Panc1 (cell line): ENCODE measurements around the gene PEX10. TPM values are rescaled to one million over a fixed set of nuclear protein-coding genes. Genes with fewer than 3 reads are reported as not detected.

ENCODE experiments used
- ATAC-seq: fragments of 200-7000 bp; cut with Tn5 transposase; 2 replicates; pipeline ENCODE4 v1.9.1; 2020; ENCODE audit warnings: mild to moderate bottlenecking, moderate library complexity
- BruUV-seq: library from RNA; stranded (reverse); fragments of 400-500 nt; replicated peaks from 2 replicates; lab custom pipeline; 2021; lab: Mats Ljungman, UMichigan
- CTCF ChIA-PET: fragments of 300-600 bp; sonication (Branson Sonifier 250); formaldehyde crosslinking; loops from one replicate; lab custom pipeline; 2022; ENCODE audit warnings: antibody characterized with exemption; lab: Charles Lee
- POLR2A ChIA-PET: fragments of 300-600 bp; sonication (Branson Sonifier 250); formaldehyde crosslinking; loops from one replicate; lab custom pipeline; 2022; ENCODE audit warnings: antibody characterized with exemption; lab: Charles Lee
- DNase-seq: peaks from one replicate; pipeline ENCODE4 v3.0.0-alpha.2; 2010; ENCODE audit warnings: low read depth, low spot score
- H3K27ac ChIP-seq: 2 replicates; pipeline ENCODE4 v1.5.1; 2011; ENCODE audit warnings: mild to moderate bottlenecking, low read length, inconsistent platforms
- H3K27me3 ChIP-seq: fragments of 200-500 bp; sonication (Bioruptor generic); 2 replicates; pipeline ENCODE4 v1.6.0; 2014; ENCODE audit warnings: low read length, inconsistent platforms; ENCODE audit not compliant: control insufficient read depth, insufficient read depth
- H3K36me3 ChIP-seq: fragments of 200-500 bp; sonication (Bioruptor generic); 2 replicates; pipeline ENCODE4 v1.5.1; 2014; ENCODE audit warnings: inconsistent platforms, mild to moderate bottlenecking, low read length, moderate library complexity; ENCODE audit not compliant: control insufficient read depth, insufficient read depth
- H3K4me1 ChIP-seq: 2 replicates; pipeline ENCODE4 v1.5.1; 2011; ENCODE audit warnings: inconsistent platforms, mild to moderate bottlenecking, low read length, moderate library complexity; ENCODE audit not compliant: control insufficient read depth, insufficient read depth
- H3K4me3 ChIP-seq, 2 experiments: 2 replicates each; pipeline ENCODE4 v1.5.1; 2011 to 2012; ENCODE audit warnings: low read depth in 2 of 2, low read length in 2 of 2, mild to moderate bottlenecking in 2 of 2, inconsistent platforms in 1 of 2, moderate library complexity in 1 of 2
- H3K9me3 ChIP-seq: fragments of 200-500 bp; sonication (Bioruptor generic); 2 replicates; pipeline ENCODE4 v1.5.1; 2014; ENCODE audit warnings: low read depth, mild to moderate bottlenecking, inconsistent platforms, low read length, moderate library complexity; ENCODE audit not compliant: control insufficient read depth, insufficient read depth
- POLR2AphosphoS5 ChIP-seq: IDR thresholded peaks from 2 replicates; pipeline ENCODE4 v1.6.1; 2012; ENCODE audit warnings: mild to moderate bottlenecking, low read depth, low read length, moderate library complexity
- SIN3A ChIP-seq: IDR thresholded peaks from 2 replicates; pipeline ENCODE4 v1.6.1; 2012; ENCODE audit warnings: low read depth, mild to moderate bottlenecking, low read length, moderate library complexity, borderline replicate concordance; ENCODE audit not compliant: insufficient read depth
- TCF7L2 ChIP-seq: IDR thresholded peaks from 2 replicates; pipeline ENCODE4 v1.6.1; 2011; ENCODE audit warnings: mild to moderate bottlenecking, low read depth, low read length, inconsistent platforms
- in situ Hi-C: cut with HindIII; loops from 2 replicates; pipeline ENCODE4 v1.10.0; 2016; ENCODE audit warnings: low sequenced_read_pairs, low pct_unique_long_range_greater_than_20kb
- intact Hi-C: fragments of 100-400 bp; cut with micrococcal nuclease; formaldehyde crosslinking; loops from one replicate; pipeline ENCODE4 v1.10.0; 2022; ENCODE audit not compliant: unreplicated experiment
- total RNA-seq: library from RNA; stranded (reverse); gene quantifications from one replicate; pipeline ENCODE4 v1.2.1, GENCODE V29; 2021; ENCODE audit not compliant: unreplicated experiment
- TF ChIP-seq, protein P1 (sequence below), 2 experiments: IDR thresholded peaks; 2 replicates each; pipeline ENCODE4 v1.6.1; 2011 to 2012; ENCODE audit warnings: low read depth in 2 of 2, control low read depth in 1 of 2, low read length in 1 of 2, mild to moderate bottlenecking in 1 of 2, moderate library complexity in 1 of 2; ENCODE audit not compliant: insufficient read depth in 1 of 2
- TF ChIP-seq, protein P2 (sequence below): fragments of 450-650 bp; IDR thresholded peaks from 2 replicates; pipeline ENCODE4 v1.5.1; 2017; ENCODE audit warnings: mild to moderate bottlenecking

Gene PEX10
- total RNA-seq, 1 experiment from 2014 or later: 49.8 TPM

DNA sequence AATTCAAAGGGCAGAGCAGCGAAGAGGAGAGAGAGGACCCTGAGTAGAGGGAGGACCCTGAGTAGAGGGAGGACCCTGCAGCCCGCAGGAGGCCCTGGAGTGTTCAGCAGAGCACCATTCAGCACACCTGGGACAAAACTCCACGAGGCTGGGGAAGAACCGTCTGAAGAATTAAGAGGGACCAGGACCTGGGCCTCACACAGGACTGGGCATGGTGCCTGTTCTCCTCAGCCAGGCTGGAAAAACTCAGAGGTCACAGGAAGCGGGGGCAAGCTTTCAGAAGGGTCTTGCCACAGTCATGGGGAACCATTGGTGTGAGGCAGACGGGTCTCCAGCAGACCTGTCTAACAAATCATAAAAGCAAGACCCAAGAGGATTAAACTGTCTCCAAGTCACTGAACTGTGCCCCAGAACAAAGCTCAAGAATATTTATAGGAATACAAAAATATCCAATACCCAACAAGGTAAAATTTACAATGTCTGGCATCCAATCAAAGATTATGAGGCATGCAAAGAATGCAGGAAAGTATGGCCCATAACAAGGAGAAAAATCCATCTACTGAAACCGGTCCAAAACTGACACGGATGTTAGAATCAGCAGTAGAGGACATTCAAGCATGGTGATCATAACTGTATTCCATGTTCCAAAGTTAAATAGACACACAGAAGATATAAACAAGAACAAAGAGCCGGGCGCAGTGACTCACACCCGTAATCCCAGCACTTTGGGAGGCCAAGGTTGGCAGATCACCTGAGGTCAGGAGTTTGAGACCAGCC is 51.6 kb downstream of the PEX10 start:
- H3K9me3 ChIP-seq: no peaks in the 10 kb centered on the region
- H3K4me3 ChIP-seq: no peak overlapping the region
- POLR2A ChIA-PET: no interaction called here
- H3K27me3 ChIP-seq: no peaks in the 10 kb centered on the region
- ATAC-seq: no peak
- H3K36me3 ChIP-seq: no peaks in the 10 kb centered on the region
- TF ChIP-seq, protein P1, sequence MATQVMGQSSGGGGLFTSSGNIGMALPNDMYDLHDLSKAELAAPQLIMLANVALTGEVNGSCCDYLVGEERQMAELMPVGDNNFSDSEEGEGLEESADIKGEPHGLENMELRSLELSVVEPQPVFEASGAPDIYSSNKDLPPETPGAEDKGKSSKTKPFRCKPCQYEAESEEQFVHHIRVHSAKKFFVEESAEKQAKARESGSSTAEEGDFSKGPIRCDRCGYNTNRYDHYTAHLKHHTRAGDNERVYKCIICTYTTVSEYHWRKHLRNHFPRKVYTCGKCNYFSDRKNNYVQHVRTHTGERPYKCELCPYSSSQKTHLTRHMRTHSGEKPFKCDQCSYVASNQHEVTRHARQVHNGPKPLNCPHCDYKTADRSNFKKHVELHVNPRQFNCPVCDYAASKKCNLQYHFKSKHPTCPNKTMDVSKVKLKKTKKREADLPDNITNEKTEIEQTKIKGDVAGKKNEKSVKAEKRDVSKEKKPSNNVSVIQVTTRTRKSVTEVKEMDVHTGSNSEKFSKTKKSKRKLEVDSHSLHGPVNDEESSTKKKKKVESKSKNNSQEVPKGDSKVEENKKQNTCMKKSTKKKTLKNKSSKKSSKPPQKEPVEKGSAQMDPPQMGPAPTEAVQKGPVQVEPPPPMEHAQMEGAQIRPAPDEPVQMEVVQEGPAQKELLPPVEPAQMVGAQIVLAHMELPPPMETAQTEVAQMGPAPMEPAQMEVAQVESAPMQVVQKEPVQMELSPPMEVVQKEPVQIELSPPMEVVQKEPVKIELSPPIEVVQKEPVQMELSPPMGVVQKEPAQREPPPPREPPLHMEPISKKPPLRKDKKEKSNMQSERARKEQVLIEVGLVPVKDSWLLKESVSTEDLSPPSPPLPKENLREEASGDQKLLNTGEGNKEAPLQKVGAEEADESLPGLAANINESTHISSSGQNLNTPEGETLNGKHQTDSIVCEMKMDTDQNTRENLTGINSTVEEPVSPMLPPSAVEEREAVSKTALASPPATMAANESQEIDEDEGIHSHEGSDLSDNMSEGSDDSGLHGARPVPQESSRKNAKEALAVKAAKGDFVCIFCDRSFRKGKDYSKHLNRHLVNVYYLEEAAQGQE (IDR thresholded peaks at IDR 0.05; ENCODE audit: insufficient read depth in 1 of 2, low read depth in 2 of 2, low read length in 1 of 2): no peak
- no peak for TF ChIP-seq SIN3A
- no peak for TF ChIP-seq TCF7L2
- TF ChIP-seq, protein P2, sequence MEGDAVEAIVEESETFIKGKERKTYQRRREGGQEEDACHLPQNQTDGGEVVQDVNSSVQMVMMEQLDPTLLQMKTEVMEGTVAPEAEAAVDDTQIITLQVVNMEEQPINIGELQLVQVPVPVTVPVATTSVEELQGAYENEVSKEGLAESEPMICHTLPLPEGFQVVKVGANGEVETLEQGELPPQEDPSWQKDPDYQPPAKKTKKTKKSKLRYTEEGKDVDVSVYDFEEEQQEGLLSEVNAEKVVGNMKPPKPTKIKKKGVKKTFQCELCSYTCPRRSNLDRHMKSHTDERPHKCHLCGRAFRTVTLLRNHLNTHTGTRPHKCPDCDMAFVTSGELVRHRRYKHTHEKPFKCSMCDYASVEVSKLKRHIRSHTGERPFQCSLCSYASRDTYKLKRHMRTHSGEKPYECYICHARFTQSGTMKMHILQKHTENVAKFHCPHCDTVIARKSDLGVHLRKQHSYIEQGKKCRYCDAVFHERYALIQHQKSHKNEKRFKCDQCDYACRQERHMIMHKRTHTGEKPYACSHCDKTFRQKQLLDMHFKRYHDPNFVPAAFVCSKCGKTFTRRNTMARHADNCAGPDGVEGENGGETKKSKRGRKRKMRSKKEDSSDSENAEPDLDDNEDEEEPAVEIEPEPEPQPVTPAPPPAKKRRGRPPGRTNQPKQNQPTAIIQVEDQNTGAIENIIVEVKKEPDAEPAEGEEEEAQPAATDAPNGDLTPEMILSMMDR: no peak
- TF ChIP-seq POLR2AphosphoS5: no peak
- no peak overlapping the region for H3K27ac ChIP-seq
- no TSS peak for BruUV-seq
- CTCF ChIA-PET: no interaction called here
- in situ Hi-C loops: no loop called here
- intact Hi-C loops: no loop called here
- H3K4me1 ChIP-seq: no peaks in the 10 kb centered on the region; the same call in 1 of the 2 replicates
- DNase-seq: no peak

DNA sequence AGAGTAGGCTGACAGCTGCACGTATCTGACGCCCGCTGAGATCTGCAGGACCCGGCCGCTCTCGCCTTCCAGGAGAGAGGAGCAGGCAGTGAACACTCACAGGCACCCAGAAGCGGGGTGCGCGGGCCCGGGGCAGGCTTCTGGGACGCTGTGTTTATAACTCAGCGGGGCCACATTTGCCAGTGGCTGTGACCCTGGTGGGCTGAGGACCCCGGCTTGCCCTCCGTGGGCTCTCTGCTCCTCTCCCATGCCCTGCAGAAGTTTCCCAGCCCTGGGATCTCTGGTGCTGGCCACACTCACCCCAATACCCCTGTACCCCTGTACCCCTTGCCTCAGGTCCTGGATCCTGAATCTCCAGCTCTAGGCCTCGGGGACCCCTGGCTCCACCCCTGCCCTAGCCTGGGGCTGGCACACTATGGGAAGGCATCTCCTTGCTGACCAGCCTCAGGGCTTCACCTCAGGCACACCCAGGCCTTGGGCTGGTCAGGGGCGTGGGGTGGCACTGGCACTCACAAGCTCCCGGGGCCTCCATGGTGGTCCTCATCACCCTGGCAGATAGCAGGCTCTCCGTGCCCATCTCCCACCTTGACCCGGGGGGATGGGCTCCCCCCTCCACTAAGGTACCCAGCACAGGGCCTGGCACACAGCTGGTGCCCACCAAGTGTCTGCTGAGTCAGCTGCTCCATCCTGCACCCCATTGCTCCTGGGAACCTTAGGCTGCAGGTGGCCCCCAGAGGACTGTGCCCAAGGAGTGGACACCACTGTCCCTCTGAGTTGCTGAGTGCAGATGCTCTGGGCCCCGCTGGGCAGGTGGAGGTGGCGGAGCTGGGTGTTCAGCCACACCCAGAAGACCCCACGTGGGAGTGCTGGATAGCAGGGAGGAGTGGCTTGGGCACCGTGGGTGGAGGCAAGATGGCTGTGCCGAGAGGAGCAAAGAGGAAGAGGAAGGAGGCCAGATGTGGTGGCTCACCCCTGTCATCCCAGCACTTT is 53.4 kb downstream of the PEX10 start:
- Histone ChIP-seq H3K27ac (no peak overlapping the region), H3K9me3 (no peaks in the 10 kb centered on the region), H3K27me3 (no peaks in the 10 kb centered on the region), H3K4me1 (no peaks in the 10 kb centered on the region; the same call in 1 of the 2 replicates), H3K36me3 (no peaks in the 10 kb centered on the region), H3K4me3 (no peak overlapping the region)
- TF ChIP-seq, protein P2: no peak
- TF ChIP-seq TCF7L2 (no peak), SIN3A (no peak), POLR2AphosphoS5 (no peak)
- TF ChIP-seq, protein P1 (IDR thresholded peaks at IDR 0.05; ENCODE audit: insufficient read depth in 1 of 2, low read depth in 2 of 2, low read length in 1 of 2): no peak
- intact Hi-C loops: no loop called here
- POLR2A ChIA-PET: no interaction called here
- DNase-seq (no peak), ATAC-seq (no peak)
- in situ Hi-C loops: no loop called here
- BruUV-seq: no TSS peak
- CTCF ChIA-PET: no interaction called here
